Lower leg skin (tissue), 4 donors: ENCODE measurements around the gene JADE3. TPM values are rescaled to one million over a fixed set of nuclear protein-coding genes. Genes with fewer than 3 reads are reported as not detected.

Experiments
- DNase-seq, 2 donors: peaks; one replicate each; pipeline ENCODE4 v3.0.0-alpha.2; 2019; ENCODE audit warnings: low spot score in 2 of 2
- H3K4me3 ChIP-seq: fragments of 200-600 bp; sonication (generic); 2 replicates; pipeline ENCODE4 v1.5.1; 2017; ENCODE audit warnings: mild to moderate bottlenecking, low read depth; ENCODE audit not compliant: poor library complexity, severe bottlenecking
- CTCF ChIP-seq, 3 donors: fragments of 450-650 bp; IDR thresholded peaks; one replicate each; pipeline ENCODE4 v1.5.1; 2016; ENCODE audit warnings: antibody characterized with exemption in 3 of 3, mild to moderate bottlenecking in 3 of 3, moderate library complexity in 2 of 3
- POLR2A ChIP-seq, 2 donors: fragments of 450-650 bp; IDR thresholded peaks; one replicate each; pipeline ENCODE4 v1.6.1; 2016 to 2017; ENCODE audit warnings: antibody characterized with exemption in 2 of 2, mild to moderate bottlenecking in 1 of 2, moderate library complexity in 1 of 2
- WGBS, 2 donors: methylation state at CpG; one replicate each; pipeline ENCODE4 v1.1.5; 2018; 5-methylcytosine and 5-hydroxymethylcytosine counted together
- intact Hi-C: fragments of 100-400 bp; cut with DNase I; formaldehyde crosslinking; loops from one replicate; pipeline ENCODE4 v1.15.0; 2023; ENCODE audit warnings: low total_unique reads
- total RNA-seq, 4 donors: library from RNA; depleted of rRNA; stranded (reverse); fragments of >200 nt; gene quantifications; one replicate each; pipeline ENCODE4 v1.1.0, GENCODE V29; 2016

Gene JADE3
- total RNA-seq, result 1 to 10 TPM; 3.6 to 5.7 (median 3.9) TPM

DNA sequence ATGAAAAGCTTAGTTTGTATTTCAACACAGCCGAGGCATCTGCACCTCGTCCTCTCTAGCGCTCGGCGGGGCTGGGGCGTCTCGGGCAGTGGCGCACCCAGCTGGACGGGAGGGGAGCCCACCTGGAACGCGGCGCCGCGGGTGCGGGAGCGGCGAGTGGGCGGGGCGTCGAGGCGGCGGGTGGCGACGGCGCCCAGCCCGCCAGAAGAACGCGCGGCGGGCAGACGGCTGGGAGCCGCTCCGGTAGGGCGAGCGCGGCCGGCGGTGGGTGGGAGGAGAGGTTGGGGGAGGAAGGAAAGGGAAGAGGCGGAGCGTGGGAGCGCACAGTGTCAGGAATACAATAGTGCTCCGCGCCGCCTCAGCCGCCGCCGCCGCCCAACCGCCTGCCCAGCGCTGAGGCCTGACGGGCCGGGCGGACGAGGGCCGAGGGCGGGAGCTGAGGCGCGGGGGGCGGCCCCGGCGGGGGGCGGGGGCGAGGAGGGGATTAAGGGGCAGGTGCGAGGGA lies at the start of gene JADE3:
Gene JADE3 (plus strand): TSS at position 324 of the 505 bp plus-strand sequence. CDS start 72,474 bp downstream, outside the sequence.
- intact Hi-C loops, result no loop called here
- H3K4me3 ChIP-seq, result peak within 1 kb of the TSS; percentile 48
- 38% methylated on average over 55 of the region's 64 CpGs; no CpG with 5 or more reads in 1 of the 2 donors for WGBS, 2 donors
- TF ChIP-seq POLR2A (IDR thresholded peaks at IDR 0.05) (no peak), CTCF (IDR thresholded peaks at IDR 0.05) (no peak)
- peak; percentile 24 to 92 for DNase-seq

- no peak for TF ChIP-seq POLR2A (IDR thresholded peaks at IDR 0.05)
- DNase-seq, result no peak
- 81 to 100% methylated on average over 2 of the region's 2 CpGs for WGBS, 2 donors
- H3K4me3 ChIP-seq, result no peak overlapping the region
- intact Hi-C loops, result no loop called here
Measured at GRCh38 chrX:46863072-46863471, 49.1 kb upstream of the JADE3 start.

GRCh38 chrX:46864606-46865005 lies 47.6 kb upstream of the JADE3 start:
- TF ChIP-seq CTCF (IDR thresholded peaks at IDR 0.05) (no peak), POLR2A (IDR thresholded peaks at IDR 0.05) (no peak)
- WGBS, 2 donors, result 95 to 100% methylated on average over 2 of the region's 2 CpGs
- intact Hi-C loops, result no loop called here
- DNase-seq, result no peak
- H3K4me3 ChIP-seq, result no peak overlapping the region

DNA sequence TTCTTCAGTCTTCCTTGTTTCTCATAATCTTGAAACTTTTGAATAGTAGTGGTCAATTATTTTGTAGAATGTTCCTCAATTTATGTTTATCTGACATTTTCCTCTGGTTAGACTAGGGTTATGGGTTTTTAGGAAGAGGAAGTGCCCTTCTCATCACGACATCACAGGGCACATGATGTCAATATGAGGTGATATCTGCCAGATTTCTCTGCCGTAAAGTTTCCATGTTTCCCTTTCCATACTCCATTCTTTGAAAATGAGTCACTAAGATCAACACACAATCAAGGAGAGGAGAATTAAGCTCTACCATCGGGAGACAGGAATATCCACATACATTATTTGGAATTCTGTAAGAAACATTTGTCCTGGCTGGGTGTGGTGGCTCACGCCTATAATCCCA lies 46.9 kb upstream of the JADE3 start:
- intact Hi-C loops, result no loop called here
- H3K4me3 ChIP-seq, result no peak overlapping the region
- DNase-seq, result no peak
- TF ChIP-seq CTCF (IDR thresholded peaks at IDR 0.05) (no peak), POLR2A (IDR thresholded peaks at IDR 0.05) (no peak)
- WGBS, 2 donors, result 50 to 59% methylated on average over 4 of the region's 4 CpGs

GRCh38 chrX:46866726-46867125 lies 45.5 kb upstream of the JADE3 start:
- no peak for DNase-seq
- no peak for TF ChIP-seq CTCF (IDR thresholded peaks at IDR 0.05)
- TF ChIP-seq POLR2A (IDR thresholded peaks at IDR 0.05), result no peak
- intact Hi-C loops, result no loop called here
- H3K4me3 ChIP-seq, result no peak overlapping the region

DNA sequence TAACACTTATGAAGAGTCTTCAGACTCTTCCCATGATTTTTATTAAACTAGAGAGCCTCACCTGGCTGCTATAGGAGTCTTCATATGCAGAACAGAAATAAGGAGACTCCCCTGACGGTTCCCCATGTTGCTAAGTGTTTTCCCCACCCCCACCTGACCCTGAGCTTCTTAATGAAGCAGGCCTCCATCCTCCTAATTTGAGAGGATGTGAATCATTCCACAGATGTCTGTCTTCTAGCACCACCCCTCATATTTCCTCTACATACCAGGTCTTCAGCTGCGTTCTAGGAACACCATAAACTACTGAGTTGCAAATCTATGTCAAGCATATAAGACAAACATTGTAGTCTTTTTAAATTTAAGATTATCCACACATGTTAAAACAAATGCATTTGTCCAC lies 38.5 kb upstream of the JADE3 start:
- 57 to 70% methylated on average over 2 of the region's 2 CpGs for WGBS, 2 donors
- no peak for DNase-seq
- no peak overlapping the region for H3K4me3 ChIP-seq
- intact Hi-C loops, result no loop called here
- no peak for TF ChIP-seq CTCF (IDR thresholded peaks at IDR 0.05)
- no peak for TF ChIP-seq POLR2A (IDR thresholded peaks at IDR 0.05)
